T-helper 1 cell treated with Interleukin-12 subunit alpha and Interleukin-12 subunit beta and Interleukin-4 antibody, amounts not matched to agents 30 ng/mL and 1 ng/mL, for 36 hours (primary cell): ENCODE data around the gene MT1H. TPM values are rescaled to one million over a fixed set of nuclear protein-coding genes. Genes with fewer than 3 reads are reported as not detected.
"Not testable (repeated sequence)": the region's sequence is repeated elsewhere in the genome, so short reads cannot be mapped to it uniquely, and the experiment has no call there.

ENCODE experiments used
- intact Hi-C: fragments of 100-400 bp; cut with micrococcal nuclease; formaldehyde crosslinking; loops from one replicate; pipeline ENCODE4 v1.15.1; 2024
- total RNA-seq: library from RNA; stranded (reverse); gene quantifications from 2 replicates; pipeline ENCODE4 v1.2.3, GENCODE V29; 2022

MT1H gene
- total RNA-seq, 1 donor from 2014 or later, result 2.8 TPM

DNA sequence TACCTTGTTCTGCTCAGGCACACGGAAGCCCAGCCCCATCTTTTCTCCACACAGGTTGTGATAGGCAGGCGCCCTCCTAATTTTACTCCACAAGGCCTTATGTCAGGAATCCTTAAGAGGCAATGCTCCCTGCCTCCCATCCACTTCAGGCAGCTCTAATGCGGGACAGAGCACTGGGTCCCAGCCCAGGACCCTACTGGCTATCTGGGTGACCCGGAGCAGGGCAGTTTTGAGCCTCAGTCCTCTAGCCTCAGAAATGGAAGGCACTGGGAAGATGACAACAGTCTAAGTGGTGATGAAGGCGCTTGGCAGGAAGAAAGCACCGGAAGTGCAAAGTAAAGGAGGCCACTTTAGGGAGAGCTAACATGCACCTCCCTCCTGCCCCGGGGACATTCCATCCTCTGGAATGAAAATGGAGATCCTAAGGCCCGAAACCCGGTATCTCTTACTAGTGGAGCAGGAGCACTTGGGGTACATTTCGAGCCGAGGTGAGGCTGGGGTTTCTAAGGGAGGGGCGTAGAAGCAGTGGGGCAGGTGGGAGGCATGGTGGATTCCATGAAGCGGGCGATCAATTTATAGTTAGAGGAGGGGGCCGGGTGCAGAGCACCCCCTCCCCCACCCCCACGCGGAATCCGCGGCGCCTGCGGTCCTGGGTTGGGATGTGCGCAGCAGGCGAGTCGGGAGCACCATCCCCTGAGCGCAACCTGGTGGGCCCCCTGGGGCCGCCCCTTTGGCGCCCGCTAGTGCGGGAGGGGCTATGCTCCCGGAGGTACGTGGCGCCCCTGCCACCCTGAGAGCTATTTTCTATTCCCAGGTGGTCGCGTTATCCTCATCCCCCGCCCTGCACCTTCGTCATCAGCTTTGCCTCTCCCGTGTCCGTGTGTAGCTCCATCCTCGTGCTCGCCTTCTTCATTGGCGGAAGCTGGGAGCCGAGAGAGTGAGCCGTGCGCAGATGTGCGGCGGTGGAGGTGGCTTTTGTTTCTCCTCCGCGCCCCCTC lies 7.0 kb upstream of the MT1H start:
- intact Hi-C loops, result loop anchor here (1.0 kb wide), 1 partner anchor 20 kb away; the partner anchor contains the start of gene MT1X

DNA sequence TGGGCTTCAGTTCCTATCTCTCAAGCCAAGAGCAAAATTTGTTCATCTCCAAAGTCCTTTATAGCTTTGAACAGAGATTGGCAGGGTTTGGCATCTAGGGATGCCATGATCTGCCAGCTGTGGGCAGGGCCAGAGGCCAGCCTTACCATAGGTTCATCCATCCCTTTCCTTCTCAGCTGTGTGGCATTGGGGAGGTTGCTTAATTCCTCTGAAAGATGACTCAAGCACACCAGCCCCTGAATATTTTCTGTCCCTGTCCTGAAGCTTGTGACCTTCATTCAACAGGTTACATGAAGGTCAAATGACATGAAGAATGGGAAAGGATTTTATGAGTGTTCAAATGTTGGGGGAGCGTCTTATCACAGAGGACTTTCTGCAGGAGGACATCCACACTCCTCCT lies 5.1 kb upstream of the MT1H start:
- intact Hi-C loops, result no loop called here

DNA sequence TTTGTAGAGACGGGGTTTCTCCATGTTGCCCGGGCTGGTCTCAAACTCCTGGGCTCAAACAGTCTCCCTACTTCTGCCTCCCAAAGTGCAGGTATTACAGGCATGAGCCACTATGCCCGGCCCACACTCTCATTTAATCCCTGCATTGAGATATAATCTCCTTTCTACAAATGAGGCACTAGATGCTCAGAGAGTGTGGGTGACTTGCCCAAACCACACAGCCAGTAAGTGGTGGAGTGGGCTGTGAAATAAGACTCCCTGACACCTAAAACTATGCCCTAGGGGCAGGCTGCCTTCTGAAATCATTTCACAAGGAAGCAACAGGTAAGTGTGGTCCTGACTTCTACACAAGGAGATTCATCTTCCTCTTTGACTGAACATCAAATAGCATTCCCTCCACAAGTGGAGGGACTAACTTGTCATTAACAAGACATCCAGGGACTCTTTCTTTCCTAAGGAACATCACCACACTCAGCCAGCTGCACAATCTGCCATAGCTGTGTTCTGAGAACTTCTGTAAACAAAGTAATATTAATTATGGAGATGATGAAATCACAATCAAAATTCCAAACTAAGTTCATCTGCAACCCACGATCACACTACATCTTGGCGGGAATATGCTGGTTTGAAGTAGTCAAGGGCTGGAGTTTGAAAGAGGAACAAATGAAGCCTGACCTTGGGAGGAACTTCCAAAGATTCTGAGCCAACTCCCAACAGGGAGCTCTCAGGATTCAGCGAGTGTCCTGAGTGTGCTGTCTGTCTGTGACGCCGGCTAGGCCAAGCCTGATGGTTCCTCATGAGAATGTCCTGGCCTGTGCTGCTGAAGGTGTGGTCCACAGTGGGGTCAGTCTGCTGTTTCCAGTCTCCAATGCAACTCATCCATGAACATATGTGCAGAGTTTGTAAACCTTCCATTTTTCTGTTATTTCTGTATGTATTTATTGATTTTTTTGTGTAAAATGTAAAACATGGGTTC lies 4.0 kb upstream of the MT1H start:
- intact Hi-C loops, result not testable (repeated sequence)

DNA sequence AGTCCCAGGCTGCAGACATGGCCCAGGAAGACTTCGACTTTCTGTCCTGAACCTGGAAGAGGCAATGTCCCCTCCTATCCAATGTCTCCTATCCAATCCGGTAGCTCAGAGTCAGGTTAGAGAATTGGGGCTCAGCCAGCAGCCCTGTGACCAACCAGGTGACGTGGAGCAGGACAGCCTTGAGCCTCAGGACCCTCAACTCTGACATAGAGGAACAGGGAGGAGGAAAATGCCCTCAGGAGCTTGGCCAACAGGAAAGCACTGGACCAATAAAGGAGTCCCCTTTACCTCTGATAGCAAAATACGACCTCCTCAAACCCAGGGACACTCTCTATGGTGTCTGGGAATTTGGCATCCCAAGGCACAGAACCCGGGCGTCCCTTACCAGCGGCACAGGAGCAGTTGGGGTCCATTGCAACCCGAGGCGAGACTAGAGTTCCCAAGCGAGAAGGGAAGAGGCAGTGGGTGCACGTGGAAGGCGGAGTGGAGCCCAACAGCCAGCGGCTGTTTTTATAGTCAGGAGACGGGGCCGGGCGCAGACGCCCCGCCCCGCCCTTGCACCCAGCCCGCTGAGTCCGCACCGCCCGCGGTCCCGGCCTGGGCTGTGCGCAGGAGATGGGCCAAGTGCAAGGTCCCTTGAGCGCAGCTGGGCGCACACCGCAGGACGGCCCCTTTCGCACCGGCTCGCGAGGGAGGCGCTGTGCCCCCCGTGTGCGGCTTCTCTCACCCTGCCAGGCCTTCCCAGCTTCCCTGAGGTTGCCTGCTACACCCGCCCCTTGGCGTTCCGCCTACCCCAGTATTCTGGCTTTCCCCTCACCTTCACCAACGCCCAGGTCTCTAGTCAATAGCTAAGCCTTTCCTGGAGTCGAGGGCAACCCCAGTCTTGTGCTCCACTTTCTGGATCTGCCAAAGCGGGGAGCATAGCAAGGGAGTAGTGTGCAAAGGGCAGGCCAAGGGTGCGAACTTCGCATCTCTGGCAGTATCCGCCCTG lies 1.7 kb upstream of the MT1H start, which contains the start of gene MT1G:
Gene MT1G, minus strand, starts transcription at position 485 of the 991 bp plus-strand sequence. Its CDS starts 72 bp downstream, at position 413.
- intact Hi-C loops, result loop anchor here (2.0 kb wide), 1 partner anchor 15 kb away; the partner anchor contains the start of gene MT1X

DNA sequence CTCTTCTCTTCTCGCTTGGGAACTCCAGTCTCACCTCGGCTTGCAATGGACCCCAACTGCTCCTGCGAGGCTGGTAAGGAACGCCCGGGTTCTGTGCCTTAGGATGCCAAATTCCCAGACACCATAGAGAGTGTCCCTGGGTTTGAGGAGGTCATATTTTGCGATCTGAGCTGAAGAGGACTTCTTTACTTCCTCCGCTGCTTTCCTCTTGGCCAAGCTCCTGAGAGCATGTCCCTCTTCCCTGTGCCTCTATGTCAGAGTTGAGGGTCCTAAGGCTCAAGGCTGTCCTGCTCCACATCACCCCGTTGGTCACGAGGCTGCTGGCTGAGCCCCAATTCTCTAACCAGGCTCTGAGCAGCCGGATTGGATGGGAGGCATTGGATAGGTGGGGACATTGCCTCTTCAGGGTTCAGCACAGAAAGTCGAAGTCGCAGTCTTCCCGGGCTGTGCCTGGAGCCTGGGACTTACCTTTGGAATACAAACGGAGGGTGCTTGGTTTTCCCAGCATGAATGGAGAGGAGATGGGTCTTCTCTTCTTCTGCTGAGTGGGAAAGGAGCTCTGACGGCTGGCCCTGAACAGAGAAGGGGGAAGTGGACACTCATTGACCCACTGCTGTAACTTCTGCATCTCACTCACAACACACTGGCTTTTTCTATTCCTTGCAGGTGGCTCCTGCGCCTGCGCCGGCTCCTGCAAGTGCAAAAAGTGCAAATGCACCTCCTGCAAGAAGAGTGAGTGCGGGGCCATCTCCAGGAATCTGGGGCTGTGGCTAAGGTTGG lies 416 bp downstream of the MT1H start:
- intact Hi-C loops, result loop anchor here (2.0 kb wide), 1 partner anchor 13 kb away; the partner anchor contains the start of gene MT1X

DNA sequence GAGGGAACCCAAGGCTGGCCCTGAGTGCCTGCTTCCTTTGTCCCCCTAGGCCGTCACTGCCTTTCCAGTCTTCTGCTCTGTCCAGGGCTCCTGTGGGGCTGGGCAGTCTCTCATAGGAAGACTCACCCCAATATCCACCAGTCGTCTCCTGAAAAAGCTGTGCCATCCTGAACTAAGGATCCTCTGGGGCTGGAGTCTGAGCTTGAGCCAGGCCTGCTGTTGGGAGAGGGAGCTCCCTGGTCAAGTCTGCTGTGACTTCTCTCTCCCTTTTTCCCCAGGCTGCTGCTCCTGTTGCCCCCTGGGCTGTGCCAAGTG lies 963 bp downstream of the MT1H start:
- intact Hi-C loops, result no loop called here

DNA sequence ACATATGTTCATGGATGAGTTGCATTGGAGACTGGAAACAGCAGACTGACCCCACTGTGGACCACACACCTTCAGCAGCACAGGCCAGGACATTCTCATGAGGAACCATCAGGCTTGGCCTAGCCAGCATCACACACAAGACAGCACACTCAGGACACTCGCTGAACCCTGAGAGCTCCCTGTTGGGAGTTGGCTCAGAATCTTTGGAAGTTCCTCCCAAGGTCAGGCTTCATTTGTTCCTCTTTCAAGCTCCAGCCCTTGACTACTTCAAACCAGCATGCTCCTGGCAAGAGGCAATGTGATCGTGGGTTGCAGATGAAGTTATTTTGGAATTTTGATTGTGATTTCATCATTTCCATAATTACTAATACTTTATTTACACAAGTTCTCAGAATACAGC lies 2.1 kb downstream of the MT1H start:
- intact Hi-C loops, result not testable (repeated sequence)

DNA sequence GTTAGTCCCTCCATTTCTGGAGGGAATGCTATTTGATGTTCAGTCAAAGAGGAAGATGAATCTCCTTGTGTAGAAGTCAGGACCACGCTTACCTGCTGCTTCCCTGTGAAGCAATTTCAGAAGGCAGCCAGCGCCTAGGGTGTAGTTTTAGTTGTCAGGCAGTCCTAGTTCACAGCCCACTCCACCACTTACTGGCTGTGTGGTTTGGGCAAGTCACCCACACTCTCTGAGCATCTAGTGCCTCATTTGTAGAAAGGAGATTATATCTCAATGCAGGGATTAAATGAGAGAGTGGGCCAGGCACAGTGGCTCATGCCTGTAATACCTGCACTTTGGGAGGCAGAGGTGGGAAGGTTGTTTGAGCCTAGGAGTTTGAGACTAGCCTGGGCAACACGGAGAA lies 2.6 kb downstream of the MT1H start:
- intact Hi-C loops, result not testable (repeated sequence)

DNA sequence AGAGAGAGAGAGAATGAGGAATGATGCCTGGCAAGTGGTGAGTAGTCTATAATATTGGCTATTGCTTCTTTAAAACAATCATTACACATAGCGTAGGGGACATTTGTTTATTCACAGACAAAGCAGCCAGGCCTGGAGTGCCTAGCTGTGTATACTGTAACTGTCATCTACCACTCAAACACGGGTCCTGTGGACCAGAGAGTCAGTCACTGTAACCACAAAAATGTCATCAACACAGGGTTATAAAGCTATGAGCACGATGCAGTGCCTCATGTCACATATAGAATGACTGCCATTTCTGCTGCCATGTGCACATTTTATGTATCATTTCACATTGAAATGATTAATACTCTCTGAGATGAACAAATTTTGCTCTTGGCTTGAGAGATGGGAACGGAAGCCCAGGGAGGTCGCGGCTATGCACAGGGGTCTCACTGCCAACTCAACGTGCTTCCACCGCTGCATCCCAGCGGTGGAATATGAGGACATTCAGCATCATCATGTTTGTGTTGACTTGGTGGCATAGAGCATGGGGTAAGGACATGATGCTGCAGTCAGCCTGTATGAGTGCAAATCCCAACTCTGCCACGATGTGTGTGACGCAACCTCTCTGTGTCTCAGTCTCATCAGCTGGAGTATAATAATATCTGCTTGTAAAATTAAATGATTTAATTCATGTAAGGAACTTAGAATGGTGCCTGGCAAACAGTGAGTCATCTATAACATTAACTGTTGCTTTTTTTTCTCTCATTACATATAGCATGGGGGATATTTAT lies 3.3 kb downstream of the MT1H start:
- intact Hi-C loops, result no loop called here

DNA sequence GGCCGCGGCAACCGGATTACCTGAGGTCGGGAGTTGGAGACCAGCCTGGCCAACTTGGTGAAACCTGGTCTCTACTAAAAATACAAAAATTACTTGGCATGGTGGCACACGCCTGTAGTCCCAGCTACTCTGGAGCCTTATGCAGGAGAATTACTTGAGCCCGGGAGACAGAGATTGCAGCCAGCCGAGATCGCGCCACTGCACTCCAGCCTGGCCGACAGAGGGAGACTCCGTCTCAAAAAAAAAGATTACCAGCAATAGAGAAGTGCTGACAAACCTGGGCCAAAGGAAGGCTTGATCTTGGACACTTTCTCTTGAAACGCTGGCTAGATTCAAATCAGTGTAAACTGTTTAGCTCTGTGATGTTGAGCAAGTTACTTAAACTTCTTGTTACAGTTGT lies 4.3 kb downstream of the MT1H start:
- intact Hi-C loops, result loop anchor here (1.0 kb wide), 2 partner anchors 28 to 115 kb away; no protein-coding TSS in a partner anchor

DNA sequence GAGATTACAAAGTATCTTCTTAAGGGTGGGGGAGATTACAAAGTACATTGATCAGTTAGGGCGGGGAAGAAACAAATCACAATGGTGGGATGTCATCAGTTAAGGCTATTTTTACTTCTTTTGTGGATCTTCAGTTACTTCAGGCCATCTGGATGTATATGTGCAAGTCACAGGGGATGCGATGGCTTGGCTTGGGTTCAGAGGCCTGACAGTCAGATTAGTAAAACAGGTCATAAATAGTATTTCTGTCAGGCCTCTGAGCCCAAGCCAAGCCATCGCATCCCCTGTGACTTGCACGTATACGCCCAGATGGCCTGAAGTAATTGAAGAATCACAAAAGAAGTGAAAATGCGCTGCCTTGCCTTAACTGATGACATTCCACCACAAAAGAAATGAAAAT lies 5.0 kb downstream of the MT1H start:
- intact Hi-C loops, result loop anchor here (1.0 kb wide), 2 partner anchors 28 to 115 kb away; no protein-coding TSS in a partner anchor

DNA sequence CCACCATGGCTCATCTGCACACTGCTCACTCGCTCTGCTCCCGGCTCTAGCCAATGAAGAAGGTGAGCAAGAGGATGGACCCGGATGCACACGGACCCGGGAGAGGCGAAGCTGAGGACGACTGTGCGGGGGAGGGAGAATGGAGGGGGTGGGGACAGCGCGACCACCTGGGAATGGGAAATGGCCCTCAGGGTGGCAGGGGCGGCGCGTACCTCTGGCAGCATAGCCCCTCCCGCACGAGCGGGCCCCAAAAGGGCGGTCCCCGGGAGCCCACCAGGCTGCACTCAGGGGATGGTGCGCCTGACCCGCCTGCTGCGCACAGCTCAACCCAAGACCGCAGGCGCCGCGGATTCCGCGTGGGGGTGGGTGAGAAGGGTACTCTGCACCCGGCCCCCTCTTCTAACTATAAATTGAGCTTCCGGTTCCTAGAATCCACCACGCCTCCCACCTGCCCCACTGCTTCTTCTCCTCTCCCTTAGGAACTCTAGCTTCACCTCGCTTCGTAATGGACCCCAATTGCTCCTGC lies 6.1 kb downstream of the MT1H start:
- intact Hi-C loops, result no loop called here

DNA sequence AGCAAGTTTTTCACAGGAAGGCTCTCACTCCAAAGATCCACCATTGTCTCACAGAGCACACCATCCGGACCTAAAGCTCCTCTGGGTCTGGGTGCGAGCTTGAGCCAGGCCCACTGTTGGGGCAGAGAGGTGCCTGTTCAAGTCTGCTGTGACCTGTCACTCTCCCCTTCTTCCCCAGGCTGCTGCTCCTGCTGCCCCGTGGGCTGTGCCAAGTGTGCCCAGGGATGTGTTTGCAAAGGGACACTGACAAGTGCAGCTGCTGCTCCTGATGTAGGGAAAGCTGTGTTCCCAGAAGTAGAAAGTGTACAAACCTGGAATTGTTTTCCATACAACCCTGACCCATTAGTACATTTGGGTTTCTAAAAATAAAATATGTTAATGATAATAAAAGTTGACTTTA lies 7.9 kb downstream of the MT1H start:
- intact Hi-C loops, result no loop called here

DNA sequence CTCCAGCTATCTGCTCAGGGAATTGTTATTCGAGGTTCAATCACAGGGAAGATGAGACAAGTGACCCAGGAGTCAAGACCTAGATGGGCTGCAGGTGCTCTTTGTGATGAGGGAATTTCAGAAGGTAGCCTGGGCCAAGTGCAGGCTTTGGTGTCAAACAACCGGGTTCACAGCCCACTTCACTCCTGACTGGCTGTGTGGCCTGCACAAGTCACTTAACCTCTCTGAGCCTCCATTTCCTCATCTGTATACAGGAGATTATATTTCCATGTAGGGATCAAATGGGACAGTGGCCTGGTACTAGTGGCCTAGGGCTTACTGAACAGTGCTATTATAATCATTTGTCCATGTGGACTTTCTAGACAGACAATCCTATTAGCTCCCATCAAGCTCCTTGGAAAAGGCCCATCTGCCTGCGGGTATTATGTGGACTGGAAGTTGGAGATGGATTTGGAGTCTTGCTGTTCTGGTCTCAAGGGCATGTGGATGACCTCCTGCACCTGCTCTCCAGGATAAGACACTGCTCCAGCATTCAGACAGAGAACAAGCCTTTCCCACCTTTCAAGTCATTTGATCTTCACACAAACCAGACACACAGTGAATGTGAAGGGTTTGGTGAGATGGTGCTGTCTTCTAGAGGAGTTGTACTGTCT lies 9.6 kb downstream of the MT1H start:
- intact Hi-C loops, result no loop called here

DNA sequence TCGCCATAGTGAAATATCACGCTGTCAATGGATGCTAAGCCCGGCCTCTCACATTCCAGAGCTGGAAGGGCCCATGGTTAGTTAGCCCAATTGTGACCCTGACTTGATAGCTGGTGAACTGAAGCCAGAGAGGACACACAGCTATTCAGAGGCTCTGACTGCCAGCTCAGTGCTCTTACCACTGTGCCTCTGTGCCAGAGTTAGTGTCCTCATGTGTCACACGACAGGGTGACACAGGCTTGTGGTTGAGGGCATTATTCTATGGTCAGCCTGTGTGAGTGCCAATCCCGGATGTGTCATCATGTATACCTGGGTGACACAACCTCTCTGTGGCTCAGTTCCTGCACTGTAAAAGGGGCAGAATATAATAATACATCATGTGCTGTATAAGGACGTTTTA lies 10.2 kb downstream of the MT1H start:
- intact Hi-C loops, result loop anchor here (5.0 kb wide), 1 partner anchor 323 kb away; no protein-coding TSS in a partner anchor

DNA sequence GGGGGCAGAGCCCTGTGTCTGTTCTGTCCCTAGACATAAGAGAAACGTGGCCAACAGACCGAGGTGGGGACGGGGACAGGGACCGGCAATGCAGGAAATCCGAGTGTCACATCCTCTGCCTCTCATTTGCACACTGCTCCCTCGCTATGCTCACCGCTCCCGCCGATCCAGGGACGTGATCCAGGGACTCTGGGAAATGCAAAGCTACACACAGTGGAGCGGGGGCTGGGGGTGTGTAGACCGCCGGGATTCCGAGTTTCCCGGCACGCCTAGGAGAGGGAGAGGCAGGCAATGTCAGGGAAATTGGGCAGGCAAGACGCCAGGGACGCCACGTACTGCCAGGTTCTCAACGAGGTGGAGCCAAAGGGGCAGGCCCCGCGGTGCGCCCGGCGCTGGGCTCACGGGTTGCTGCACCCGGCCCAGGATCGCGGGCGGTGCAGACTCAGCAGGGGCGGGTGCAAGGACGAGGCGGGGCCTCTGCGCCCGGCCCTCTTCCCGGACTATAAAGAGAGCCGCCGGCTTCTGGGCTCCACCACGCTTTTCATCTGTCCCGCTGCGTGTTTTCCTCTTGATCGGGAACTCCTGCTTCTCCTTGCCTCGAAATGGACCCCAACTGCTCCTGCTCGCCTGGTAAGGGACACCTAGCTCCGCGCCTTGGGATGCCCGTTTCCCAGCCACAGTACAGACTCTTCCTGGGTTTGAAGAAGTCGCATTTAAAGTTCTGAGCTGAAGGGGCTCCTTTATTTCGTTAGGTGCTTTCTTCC lies 12.5 kb downstream of the MT1H start, which contains the start of gene MT1X:
Gene MT1X, plus strand, starts transcription at position 532 of the 764 bp plus-strand sequence. Its CDS starts 71 bp downstream, at position 603.
- intact Hi-C loops, result loop anchor here (1.0 to 5.0 kb wide), 13 partner anchors 13 to 563 kb away; partner anchors contain the start of genes ARL2BP, BBS2, MT1E and MT1F
